Activated CD8-positive, alpha-beta memory T cell treated with anti-CD3 and anti-CD28 coated beads, Interleukin-2, amount 10 ng/mL, durations not matched to agents 7 days and 5 days (primary cell): ENCODE data around the gene RAB22A. TPM values are rescaled to one million over a fixed set of nuclear protein-coding genes. Genes with fewer than 3 reads are reported as not detected.

Source experiments
- ATAC-seq: fragments of 150-1000 bp; cut with Tn5 transposase; one replicate; pipeline ENCODE4 v1.10.0; 2021; ENCODE audit warnings: moderate library complexity
- CTCF ChIA-PET: fragments of 350-600 bp; sonication (Branson Sonifier 250); formaldehyde crosslinking; loops from one replicate; lab custom pipeline; 2021; ENCODE audit warnings: antibody characterized with exemption; lab: Charles Lee
- DNase-seq: peaks from one replicate; pipeline ENCODE4 v3.0.0-alpha.2; 2020
- H3K27ac Mint-ChIP-seq: one replicate; pipeline ENCODE4 v1.8.0; 2021; ENCODE audit warnings: mild to moderate bottlenecking, mixed read lengths
- H3K27me3 Mint-ChIP-seq: one replicate; pipeline ENCODE4 v1.8.0; 2021; ENCODE audit warnings: mixed read lengths
- H3K36me3 Mint-ChIP-seq: one replicate; pipeline ENCODE4 v1.8.0; 2021; ENCODE audit warnings: mild to moderate bottlenecking, mixed read lengths
- H3K4me1 Mint-ChIP-seq: one replicate; pipeline ENCODE4 v1.8.0; 2021; ENCODE audit warnings: mixed read lengths
- H3K4me3 Mint-ChIP-seq: one replicate; pipeline ENCODE4 v1.8.0; 2021; ENCODE audit warnings: mild to moderate bottlenecking, moderate library complexity, mixed read lengths
- H3K9me3 Mint-ChIP-seq: one replicate; pipeline ENCODE4 v1.8.0; 2022; ENCODE audit warnings: low read depth, mixed read lengths
- total RNA-seq, 2 experiments: library from RNA; stranded (reverse); gene quantifications; one replicate each; pipeline ENCODE4 v1.2.3, GENCODE V29; 2021

The RAB22A gene
- total RNA-seq, 2 experiments from 2014 or later, result 13.2 to 14.7 TPM

DNA sequence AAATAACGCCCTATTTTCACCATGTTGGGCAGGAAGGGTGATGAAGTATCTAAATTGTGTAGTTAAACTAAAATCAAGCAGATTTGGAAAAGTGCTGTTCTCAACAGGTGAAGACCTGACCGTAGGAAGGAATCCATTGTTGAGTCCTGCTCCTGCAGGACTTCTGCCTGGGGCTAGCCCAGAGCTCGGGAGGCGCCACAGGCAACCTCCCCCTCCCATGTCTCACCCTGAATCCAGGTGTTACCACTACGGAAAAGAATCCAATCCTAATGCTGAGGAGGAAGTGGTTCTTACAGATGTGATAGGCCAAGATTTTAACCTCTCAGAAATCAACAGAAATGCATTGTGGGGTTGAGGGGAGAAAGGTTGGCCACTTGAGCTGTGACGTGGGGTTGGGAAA is 30.2 kb downstream of the RAB22A start:
- H3K9me3 Mint-ChIP-seq, result no peaks in the 10 kb centered on the region
- DNase-seq (no peak), ATAC-seq (no peak)
- no peak overlapping the region for H3K27ac Mint-ChIP-seq
- peaks cover 16% of the 10 kb centered on the region for H3K4me1 Mint-ChIP-seq
- CTCF ChIA-PET, result no interaction called here
- no peak overlapping the region for H3K4me3 Mint-ChIP-seq
- no peaks in the 10 kb centered on the region for H3K27me3 Mint-ChIP-seq
- H3K36me3 Mint-ChIP-seq, result peaks cover 25% of the 10 kb centered on the region

DNA sequence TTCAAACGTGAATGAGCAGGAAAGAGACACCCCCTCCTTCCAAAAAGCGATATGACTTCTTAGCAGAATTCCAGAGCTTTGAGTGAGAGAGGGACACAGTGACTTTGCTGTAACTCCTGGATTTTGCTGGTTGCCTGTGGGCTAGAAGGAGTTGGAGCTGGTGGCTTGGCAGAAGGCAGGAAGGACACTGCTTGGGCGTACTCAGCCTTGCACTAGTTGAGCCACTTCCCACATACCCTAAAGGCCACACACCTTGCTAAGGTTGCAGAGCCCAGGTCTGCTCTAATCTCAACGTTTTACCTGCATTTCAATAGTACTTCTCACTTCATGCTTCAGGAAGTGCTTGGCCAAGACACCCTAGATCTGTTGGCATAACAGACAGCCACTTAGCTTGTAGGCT is 30.6 kb downstream of the RAB22A start:
- H3K27me3 Mint-ChIP-seq, result no peaks in the 10 kb centered on the region
- H3K27ac Mint-ChIP-seq, result no peak overlapping the region
- H3K4me1 Mint-ChIP-seq, result peaks cover 16% of the 10 kb centered on the region
- H3K9me3 Mint-ChIP-seq, result no peaks in the 10 kb centered on the region
- peaks cover 29% of the 10 kb centered on the region for H3K36me3 Mint-ChIP-seq
- DNase-seq (no peak), ATAC-seq (no peak)
- CTCF ChIA-PET, result no interaction called here
- H3K4me3 Mint-ChIP-seq, result no peak overlapping the region

DNA sequence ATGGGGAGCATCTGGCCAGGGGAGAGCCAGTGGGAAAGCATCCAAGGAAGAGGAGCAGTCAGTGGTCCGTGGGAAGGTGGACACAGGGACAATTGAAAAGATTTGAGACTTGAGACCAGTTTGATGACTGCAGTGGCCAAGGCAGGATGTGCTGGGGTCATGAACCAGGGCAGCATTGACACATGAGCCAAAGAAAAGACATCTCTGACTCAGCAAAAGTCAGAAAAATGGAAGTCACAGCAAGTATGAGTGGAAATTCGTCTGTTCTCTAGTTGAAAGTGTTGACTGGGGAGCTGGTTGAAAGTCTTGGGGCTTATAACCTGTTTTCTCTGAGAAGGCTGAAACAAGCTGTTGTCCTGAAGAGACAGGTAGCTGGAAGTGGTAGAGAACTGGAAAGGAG is 31.3 kb downstream of the RAB22A start:
- Mint-ChIP-seq H3K4me3 (no peak overlapping the region), H3K27me3 (no peaks in the 10 kb centered on the region), H3K4me1 (peaks cover 16% of the 10 kb centered on the region), H3K27ac (no peak overlapping the region), H3K9me3 (no peaks in the 10 kb centered on the region), H3K36me3 (peaks cover 36% of the 10 kb centered on the region)
- DNase-seq (no peak), ATAC-seq (no peak)
- CTCF ChIA-PET, result no interaction called here

DNA sequence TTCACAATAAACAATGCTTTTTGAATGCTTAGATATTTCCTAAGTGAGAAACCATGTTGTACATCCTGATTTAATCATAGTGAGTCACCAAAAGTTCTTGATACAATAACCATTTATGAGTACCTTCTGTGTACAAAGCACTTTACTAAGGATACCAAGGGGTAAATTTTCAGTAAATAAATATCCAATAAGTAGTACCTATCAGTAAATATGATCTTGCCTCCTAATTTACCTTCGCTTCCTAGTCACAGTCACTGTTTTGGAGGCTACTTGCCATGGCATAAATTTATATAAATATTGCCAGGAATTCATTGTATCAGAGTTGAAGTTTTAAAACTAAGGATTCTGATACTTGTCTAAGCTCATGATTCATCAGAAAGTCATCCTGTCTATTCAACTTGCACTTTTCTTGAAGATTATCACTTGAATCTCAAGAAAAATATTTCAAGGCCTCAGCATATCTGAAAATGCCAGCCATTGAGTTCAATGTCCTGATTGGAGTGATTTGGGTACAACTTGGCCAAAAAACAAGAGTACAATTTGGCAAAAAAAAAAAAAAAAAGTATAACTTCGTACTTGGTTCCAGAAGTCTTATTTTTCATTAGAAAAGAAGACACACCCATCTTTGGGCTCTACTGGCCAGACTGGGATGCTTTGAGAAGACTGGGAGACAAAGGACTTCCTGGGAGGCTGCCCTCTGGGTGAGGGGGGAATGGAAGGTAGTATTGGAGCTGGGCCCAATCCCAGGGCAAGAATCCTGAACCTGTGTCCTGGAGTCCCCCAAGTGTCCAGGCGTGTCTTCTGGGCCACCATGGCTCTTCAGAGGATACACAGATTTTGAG is 32.8 kb downstream of the RAB22A start:
- Mint-ChIP-seq H3K27me3 (no peaks in the 10 kb centered on the region), H3K4me1 (peaks cover 16% of the 10 kb centered on the region), H3K27ac (no peak overlapping the region), H3K9me3 (no peaks in the 10 kb centered on the region), H3K36me3 (peaks cover 49% of the 10 kb centered on the region), H3K4me3 (no peak overlapping the region)
- CTCF ChIA-PET, result interaction anchor here (0.7 kb wide), 1 partner anchor 113 kb away, joined by 4 read pairs; no protein-coding TSS in a partner anchor
- ATAC-seq (no peak), DNase-seq (no peak)

DNA sequence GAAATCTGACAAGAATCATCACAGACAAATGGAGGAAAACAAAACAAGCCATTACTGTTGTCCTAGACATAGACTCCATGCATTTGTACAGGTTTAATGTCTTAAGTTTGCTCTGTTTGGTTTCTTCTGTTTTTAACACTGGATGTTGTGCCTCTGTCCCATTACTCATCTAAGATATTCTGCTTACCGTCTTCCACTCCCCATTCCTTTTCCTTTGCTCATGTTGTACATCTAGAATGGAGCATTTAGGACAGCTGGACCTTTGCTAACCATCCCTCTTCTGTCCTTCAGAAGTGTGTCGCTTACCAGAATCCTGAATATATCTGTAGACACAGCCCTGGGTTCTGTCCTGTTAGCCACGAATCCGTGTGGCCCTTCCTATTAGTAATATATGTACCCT is 35.2 kb downstream of the RAB22A start:
- DNase-seq, result no peak
- Mint-ChIP-seq H3K4me3 (no peak overlapping the region), H3K27ac (no peak overlapping the region), H3K4me1 (peaks cover 17% of the 10 kb centered on the region), H3K9me3 (no peaks in the 10 kb centered on the region), H3K27me3 (no peaks in the 10 kb centered on the region), H3K36me3 (peaks cover 51% of the 10 kb centered on the region)
- CTCF ChIA-PET, result no interaction called here
- ATAC-seq, result no peak

DNA sequence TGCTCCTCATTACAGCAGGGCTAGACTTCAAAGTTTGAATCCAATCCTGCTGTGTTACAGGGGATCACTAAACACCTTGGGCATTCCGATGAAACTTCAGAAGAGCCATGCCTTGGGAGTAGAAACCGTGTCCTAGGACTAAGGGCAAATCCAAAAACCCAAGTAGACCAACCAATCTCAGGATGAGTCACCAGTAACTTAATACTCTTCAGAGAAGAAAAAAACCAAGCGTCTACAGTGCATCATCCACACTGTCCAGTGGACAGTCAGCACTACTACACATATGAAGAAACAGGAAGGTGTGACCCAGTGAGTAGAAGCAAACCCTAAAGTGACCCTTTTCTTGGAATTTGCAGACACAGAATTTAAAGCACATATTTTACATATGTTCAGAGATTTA is 40.1 kb downstream of the RAB22A start:
- H3K36me3 Mint-ChIP-seq, result peaks cover 47% of the 10 kb centered on the region
- no peaks in the 10 kb centered on the region for H3K27me3 Mint-ChIP-seq
- DNase-seq (no peak), ATAC-seq (no peak)
- CTCF ChIA-PET, result interaction anchor here (1.2 kb wide), 1 partner anchor 112 kb away, joined by 3 read pairs; no protein-coding TSS in a partner anchor
- no peaks in the 10 kb centered on the region for H3K9me3 Mint-ChIP-seq
- H3K4me1 Mint-ChIP-seq, result peaks cover 10% of the 10 kb centered on the region
- no peak overlapping the region for H3K27ac Mint-ChIP-seq
- H3K4me3 Mint-ChIP-seq, result no peak overlapping the region

DNA sequence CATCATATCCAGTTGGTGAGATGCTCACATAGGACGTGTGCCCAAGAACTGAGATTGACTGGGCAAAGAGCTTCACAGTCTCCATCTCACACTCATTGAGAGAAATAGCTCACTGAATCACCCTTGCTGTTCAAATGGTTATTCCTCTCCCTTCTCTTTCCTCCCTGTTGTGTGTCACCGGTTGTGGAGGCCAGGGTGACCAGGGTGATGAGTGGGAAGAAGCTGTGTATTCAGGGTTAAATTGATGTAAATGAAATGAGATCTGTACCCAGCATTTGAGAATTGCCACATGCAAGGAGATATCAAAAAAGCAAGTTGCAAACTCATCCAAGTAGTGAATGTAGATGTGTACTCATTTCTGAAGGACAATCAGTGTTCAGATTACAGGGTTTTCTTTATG is 43.0 kb downstream of the RAB22A start:
- Mint-ChIP-seq H3K27me3 (no peaks in the 10 kb centered on the region), H3K36me3 (peaks cover 21% of the 10 kb centered on the region), H3K27ac (no peak overlapping the region), H3K9me3 (no peaks in the 10 kb centered on the region), H3K4me1 (peaks cover 10% of the 10 kb centered on the region), H3K4me3 (no peak overlapping the region)
- DNase-seq, result no peak
- CTCF ChIA-PET, result no interaction called here
- no peak for ATAC-seq

DNA sequence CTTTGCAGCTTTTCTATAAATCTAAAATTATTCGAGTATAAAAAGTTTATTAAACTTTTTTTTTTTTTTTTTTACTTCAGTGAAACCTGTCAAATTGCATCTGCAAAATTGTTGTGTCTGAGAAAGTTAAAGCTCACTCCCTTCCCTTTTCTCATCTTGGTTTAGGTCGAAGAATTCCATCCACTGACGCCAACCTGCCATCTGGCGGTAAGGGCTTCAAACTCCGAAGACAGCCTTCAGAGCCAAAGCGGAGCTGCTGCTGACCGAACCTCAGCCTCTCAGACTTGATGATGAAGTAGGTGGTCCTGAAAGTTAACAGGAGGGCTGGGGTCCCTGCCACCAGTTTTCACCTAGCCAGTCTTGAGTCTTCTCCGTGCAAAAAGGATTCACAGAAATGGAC is 49.9 kb downstream of the RAB22A start:
- ATAC-seq, result no peak
- CTCF ChIA-PET, result interaction anchor here (0.6 kb wide), 1 partner anchor 439 kb away, joined by 4 read pairs; no protein-coding TSS in a partner anchor
- no peak for DNase-seq
- no peaks in the 10 kb centered on the region for H3K27me3 Mint-ChIP-seq
- H3K36me3 Mint-ChIP-seq, result peaks cover 17% of the 10 kb centered on the region
- H3K9me3 Mint-ChIP-seq, result no peaks in the 10 kb centered on the region
- no peaks in the 10 kb centered on the region for H3K4me1 Mint-ChIP-seq
- H3K4me3 Mint-ChIP-seq, result no peak overlapping the region
- H3K27ac Mint-ChIP-seq, result no peak overlapping the region

DNA sequence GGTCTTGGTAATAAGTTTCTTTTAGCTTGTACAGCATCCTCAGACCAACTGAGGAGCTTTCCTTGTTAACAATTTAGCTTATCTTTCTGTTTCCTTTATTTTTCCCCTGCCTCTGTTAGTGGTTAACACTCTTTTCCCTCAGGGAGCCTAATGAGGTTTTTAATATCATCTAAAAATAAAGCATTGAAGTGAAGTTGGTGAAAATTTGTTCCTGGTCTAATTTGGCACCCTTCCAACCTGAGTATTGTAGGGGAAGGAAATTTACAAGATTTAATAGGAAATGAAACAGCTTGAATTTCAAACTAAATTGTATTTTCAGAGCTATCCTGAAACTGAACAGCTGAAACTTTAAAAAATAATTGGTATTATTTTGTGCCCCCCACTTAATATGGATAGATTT is 51.4 kb downstream of the RAB22A start:
- H3K27me3 Mint-ChIP-seq, result no peaks in the 10 kb centered on the region
- no peaks in the 10 kb centered on the region for H3K4me1 Mint-ChIP-seq
- no peak overlapping the region for H3K27ac Mint-ChIP-seq
- H3K36me3 Mint-ChIP-seq, result peaks cover 19% of the 10 kb centered on the region
- DNase-seq, result no peak
- H3K4me3 Mint-ChIP-seq, result no peak overlapping the region
- H3K9me3 Mint-ChIP-seq, result no peaks in the 10 kb centered on the region
- no peak for ATAC-seq
- CTCF ChIA-PET, result no interaction called here

DNA sequence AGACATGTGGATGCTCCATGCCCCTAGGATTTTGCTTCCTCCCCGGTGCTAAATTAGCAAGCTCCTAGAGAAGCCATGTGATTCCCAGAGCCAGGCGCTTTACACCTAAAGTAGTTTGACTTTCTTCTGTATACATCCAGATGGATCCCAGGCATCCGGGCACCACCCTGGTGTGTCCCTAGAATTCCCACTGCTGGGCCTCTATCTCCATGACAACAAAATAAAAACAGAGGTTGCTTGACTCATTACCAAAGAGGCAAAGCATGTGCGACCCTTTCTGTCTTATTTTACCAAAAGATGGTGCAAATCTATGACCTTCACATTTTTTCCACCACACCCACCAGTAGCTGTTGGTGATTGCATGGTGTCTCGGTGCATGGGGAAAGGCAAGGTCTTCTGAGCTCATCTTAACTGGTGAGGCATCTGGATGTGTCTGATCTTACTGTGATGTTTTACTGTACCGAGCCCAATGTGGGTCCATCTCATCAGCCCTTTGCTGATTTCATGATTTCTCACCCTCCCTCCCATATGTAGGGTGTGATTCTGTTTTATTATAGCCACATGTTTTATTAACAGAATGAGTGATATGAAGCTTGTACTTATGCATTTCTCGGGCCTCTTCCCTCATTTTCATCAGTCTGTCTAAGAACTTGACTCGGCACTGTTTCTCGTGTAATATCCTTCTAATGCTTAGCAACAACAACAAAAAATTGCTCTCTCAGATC is 52.1 kb downstream of the RAB22A start:
- no peak for DNase-seq
- Mint-ChIP-seq H3K4me3 (no peak overlapping the region), H3K4me1 (no peaks in the 10 kb centered on the region), H3K36me3 (peaks cover 19% of the 10 kb centered on the region), H3K9me3 (no peaks in the 10 kb centered on the region), H3K27ac (no peak overlapping the region), H3K27me3 (no peaks in the 10 kb centered on the region)
- no peak for ATAC-seq
- CTCF ChIA-PET, result no interaction called here

DNA sequence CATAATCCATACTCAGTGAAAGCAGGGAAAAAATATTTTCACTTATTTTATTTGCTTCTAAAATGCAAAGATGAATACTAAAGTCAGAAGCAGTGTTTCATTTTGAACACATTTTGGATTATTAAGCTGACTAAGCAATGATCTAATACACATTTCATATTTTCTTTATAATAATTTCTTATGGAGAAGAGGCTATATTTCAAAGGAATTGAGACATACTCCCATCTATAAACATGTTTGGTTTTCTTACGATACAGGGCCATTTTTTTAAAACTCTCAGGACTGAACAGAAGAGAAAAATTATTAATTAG is 52.6 kb downstream of the RAB22A start:
- Mint-ChIP-seq H3K9me3 (no peaks in the 10 kb centered on the region), H3K4me1 (no peaks in the 10 kb centered on the region), H3K36me3 (peaks cover 19% of the 10 kb centered on the region), H3K27ac (no peak overlapping the region), H3K4me3 (no peak overlapping the region), H3K27me3 (no peaks in the 10 kb centered on the region)
- CTCF ChIA-PET, result no interaction called here
- ATAC-seq, result no peak
- no peak for DNase-seq

DNA sequence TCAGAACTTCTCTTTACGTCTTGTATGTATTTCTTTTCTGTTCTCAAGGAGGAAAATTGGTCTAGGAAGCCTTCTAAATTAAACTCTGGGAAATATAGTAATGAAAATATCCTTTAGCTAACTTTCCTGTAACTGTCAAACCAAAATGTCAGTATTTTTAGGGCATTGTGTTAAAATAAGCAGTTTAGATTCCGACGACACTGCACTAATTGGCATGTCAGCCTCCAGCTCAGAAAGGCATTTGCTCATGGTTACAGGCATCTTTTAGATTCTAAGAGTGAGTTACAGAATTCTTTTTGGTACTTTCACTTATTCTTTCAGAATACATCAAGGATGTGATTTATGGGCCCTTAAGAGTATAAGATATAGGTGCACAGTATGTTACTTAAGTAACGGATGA is 53.5 kb downstream of the RAB22A start:
- Mint-ChIP-seq H3K9me3 (no peaks in the 10 kb centered on the region), H3K27ac (no peak overlapping the region), H3K4me1 (no peaks in the 10 kb centered on the region), H3K27me3 (no peaks in the 10 kb centered on the region), H3K4me3 (no peak overlapping the region), H3K36me3 (peaks cover 19% of the 10 kb centered on the region)
- CTCF ChIA-PET, result interaction anchor here (0.6 kb wide), 1 partner anchor 11 kb away, joined by 3 read pairs; no protein-coding TSS in a partner anchor
- DNase-seq, result no peak
- ATAC-seq, result no peak

DNA sequence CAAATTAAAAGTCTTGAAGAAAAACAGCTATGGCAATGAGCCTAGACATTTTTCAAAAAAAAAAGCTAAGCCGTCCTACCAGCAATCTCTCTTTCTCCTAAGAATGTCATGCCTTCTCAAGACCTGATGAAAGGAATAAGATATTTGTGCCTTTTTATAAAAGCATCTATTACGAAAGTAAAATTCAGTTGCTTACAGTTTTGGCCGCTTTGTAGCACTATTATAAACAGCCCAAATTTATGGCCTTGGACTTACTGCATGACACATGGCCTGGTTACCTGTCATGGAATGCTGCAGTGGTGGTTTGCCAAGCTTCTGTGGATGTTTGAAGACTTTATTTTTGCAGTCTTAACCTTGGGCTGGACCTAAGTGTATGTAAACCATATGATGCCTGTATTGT is 57.4 kb downstream of the RAB22A start:
- CTCF ChIA-PET, result no interaction called here
- no peaks in the 10 kb centered on the region for H3K9me3 Mint-ChIP-seq
- H3K27me3 Mint-ChIP-seq, result no peaks in the 10 kb centered on the region
- no peak overlapping the region for H3K27ac Mint-ChIP-seq
- peaks cover 6% of the 10 kb centered on the region for H3K36me3 Mint-ChIP-seq
- H3K4me3 Mint-ChIP-seq, result no peak overlapping the region
- no peaks in the 10 kb centered on the region for H3K4me1 Mint-ChIP-seq
- no peak for DNase-seq
- no peak for ATAC-seq

DNA sequence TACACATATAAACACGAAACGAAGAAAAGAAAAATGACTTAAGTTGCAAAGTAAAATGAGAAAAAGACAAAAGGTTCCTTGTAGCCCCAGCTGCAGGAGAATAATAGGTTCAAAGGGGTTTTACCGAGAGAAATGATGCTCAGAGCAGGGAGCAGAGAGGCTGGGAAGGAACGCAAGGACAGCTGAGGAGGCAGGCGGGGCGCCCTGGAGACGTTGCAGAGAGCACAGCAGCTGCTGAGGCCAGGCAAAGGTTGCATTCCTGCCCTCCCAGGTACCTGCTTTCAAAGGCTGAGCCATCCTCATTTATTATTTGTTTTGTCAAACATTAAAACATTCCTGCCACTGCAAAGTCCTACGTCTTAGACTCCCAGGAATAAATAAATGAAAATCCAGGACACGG is 63.3 kb downstream of the RAB22A start:
- CTCF ChIA-PET, result interaction anchor here (0.9 kb wide), 1 partner anchor 29 kb away, joined by 3 read pairs; no protein-coding TSS in a partner anchor
- ATAC-seq (no peak), DNase-seq (no peak)
- H3K27me3 Mint-ChIP-seq, result peaks cover 4% of the 10 kb centered on the region
- H3K4me1 Mint-ChIP-seq, result no peaks in the 10 kb centered on the region
- H3K4me3 Mint-ChIP-seq, result no peak overlapping the region
- no peak overlapping the region for H3K27ac Mint-ChIP-seq
- no peaks in the 10 kb centered on the region for H3K9me3 Mint-ChIP-seq
- H3K36me3 Mint-ChIP-seq, result no peaks in the 10 kb centered on the region
